T1000 (cell line): ENCODE measurements around the gene ITGB1BP2.
"Not testable (repeated sequence)": the region's sequence is repeated elsewhere in the genome, so short reads cannot be mapped to it uniquely, and the experiment has no call there.

Source experiments
- DNase-seq: peaks from one replicate; lab custom pipeline; 2025; ENCODE audit warnings: mixed read lengths; lab: John Stamatoyannopoulos, UW

ITGB1BP2 gene

DNA sequence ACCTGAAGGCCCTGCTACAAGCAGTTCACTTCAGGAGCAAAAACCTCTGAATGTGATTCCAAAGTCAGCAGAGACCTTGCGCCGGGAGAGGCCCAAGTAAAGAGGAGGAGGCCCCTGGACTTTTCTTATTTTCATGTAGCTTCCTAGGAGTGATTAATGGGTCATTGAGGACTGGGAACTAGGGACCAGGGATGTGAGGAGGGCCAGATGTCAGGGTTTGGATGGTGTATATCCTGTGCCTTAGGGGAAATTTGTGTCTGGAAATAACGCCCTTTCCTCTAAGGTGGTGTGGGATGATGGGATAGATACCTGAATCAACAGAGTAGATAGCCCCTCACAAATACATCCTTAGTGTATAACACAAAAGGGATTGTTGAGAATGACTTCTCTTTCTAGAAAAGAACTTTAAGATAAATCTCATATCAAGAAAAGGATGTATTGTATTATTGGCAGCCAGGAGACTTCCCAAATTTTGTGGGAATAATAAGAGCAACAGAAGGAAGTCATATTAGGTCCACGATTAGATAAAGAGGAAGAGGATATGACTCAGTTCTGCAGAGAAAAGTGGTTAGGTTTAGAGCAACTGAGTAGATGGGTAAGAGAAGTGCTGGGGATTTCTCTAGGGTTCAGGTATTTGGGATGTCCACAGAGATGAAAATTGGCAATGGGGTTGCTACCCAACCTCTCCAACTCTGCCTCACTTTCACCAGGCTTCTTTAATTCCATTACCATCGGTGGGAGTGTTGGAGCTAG lies 1.1 kb downstream of the ITGB1BP2 start:
- no peak for DNase-seq

DNA sequence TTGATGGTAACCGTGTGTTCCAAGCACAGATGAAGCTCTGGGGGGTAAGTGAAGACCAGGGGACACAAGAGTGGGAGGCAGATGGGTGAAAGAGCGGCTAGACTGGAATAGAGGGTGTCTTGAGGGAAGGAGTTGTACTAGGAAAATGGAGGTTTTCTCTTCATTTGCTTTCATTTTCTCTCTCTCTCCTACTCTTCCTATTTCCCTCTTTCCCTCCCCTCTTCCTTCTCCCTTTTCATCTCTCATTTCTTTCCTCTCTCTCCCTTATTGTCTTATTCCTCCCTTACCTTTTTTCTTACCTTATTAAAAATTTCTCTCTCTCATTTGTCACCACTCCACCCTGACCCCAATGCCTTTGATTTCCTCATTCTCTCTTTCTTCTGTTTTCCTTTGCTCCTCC lies 3.0 kb downstream of the ITGB1BP2 start:
- no peak for DNase-seq

GRCh38 chrX:71315917-71316316 lies 14.4 kb downstream of the ITGB1BP2 start:
- no peak for DNase-seq

- not testable (repeated sequence) for DNase-seq
These were observed 15.4 kb downstream of the ITGB1BP2 start for GRCh38 chrX:71316959-71317358.

GRCh38 chrX:71320126-71320525 lies 18.6 kb downstream of the ITGB1BP2 start:
- DNase-seq: no peak

- no peak for DNase-seq
These were observed 20.2 kb downstream of the ITGB1BP2 start for GRCh38 chrX:71321731-71322130.

GRCh38 chrX:71324452-71324851 lies 22.9 kb downstream of the ITGB1BP2 start:
- DNase-seq: not testable (repeated sequence)

DNA sequence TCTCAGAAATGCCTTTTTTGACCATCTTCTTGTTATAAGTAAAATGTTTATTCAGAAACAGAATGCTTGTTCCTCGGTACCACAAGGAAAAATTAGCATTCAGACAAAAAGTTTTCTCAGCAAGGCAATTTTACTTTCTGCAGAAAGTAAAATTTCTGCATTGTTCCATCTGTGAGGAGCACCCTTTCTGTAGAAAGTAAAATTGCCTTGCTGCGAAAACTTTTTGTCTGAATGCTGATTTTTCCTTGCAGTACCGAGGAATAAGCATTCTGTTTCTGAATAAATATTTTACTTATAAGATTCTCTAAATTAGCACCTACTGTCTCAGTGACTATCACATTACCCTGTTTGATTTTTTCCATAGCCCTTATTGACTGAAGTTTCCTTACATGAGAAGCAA lies 24.8 kb downstream of the ITGB1BP2 start:
- DNase-seq: no peak

GRCh38 chrX:71349151-71349665 lies 47.7 kb downstream of the ITGB1BP2 start:
- DNase-seq: not testable (repeated sequence)

DNA sequence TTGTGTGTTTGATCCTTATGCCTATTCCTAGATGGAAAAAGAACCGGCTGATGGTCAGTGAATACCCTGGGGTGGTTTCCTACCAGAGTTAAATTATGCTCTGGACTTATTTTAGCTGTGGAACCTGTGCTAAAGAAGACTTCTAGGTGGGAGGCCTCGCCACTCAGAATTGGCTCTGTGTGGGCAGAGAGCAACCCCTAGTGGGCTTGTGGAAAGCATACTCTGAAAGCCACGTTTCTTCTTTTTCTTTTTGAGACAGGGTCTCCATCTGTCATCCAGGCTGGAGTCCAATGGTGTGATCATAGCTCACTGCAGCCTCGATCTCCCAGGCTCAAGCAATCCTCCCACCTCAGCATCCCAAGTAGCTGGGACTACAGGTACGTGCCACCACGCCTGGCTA lies 48.3 kb downstream of the ITGB1BP2 start:
- DNase-seq: not testable (repeated sequence)

- DNase-seq: not testable (repeated sequence)
These were observed 50.9 kb downstream of the ITGB1BP2 start for GRCh38 chrX:71352439-71352838.
